Breast epithelium (tissue), 4 donors: ENCODE results near the gene CD14. TPM values are rescaled to one million over a fixed set of nuclear protein-coding genes. Genes with fewer than 3 reads are reported as not detected.
"Not testable (repeated sequence)": the region's sequence is repeated elsewhere in the genome, so short reads cannot be mapped to it uniquely, and the experiment has no call there.

ENCODE experiments used
- DNase-seq, 2 donors: peaks; one replicate each; pipeline ENCODE4 v3.0.0-alpha.2; 2019; ENCODE audit warnings: low spot score in 2 of 2
- H3K27ac ChIP-seq, 2 donors: fragments of 200-600 bp; sonication (generic) in 1 of 2; one replicate each; pipeline ENCODE4 v1.5.1; 2016 to 2019; ENCODE audit warnings: mild to moderate bottlenecking in 1 of 2
- H3K27me3 ChIP-seq, 2 donors: fragments of 200-600 bp; sonication (generic) in 1 of 2; one replicate each; pipeline versions ENCODE4 v1.5.1 to v1.6.0; 2017 to 2019; ENCODE audit warnings: control low read depth in 1 of 2, mild to moderate bottlenecking in 1 of 2
- H3K36me3 ChIP-seq: fragments of 200-600 bp; one replicate; pipeline ENCODE4 v1.5.1; 2019
- H3K4me1 ChIP-seq, 2 donors: fragments of 200-600 bp; sonication (generic); one replicate each; pipeline ENCODE4 v1.5.1; 2016 to 2019; ENCODE audit warnings: control low read depth in 1 of 2
- H3K4me3 ChIP-seq, 3 donors: fragments of 200-600 bp; sonication (generic); 1 replicate in 2 of 3; 2 replicates in 1 of 3; pipeline ENCODE4 v1.5.1; 2016 to 2019; ENCODE audit warnings: mild to moderate bottlenecking in 3 of 3, moderate library complexity in 2 of 3
- H3K9me3 ChIP-seq, 2 donors: fragments of 200-600 bp; sonication (generic) in 1 of 2; one replicate each; pipeline ENCODE4 v1.5.1; 2016 to 2019; ENCODE audit warnings: control low read depth in 1 of 2
- POLR2A ChIP-seq: fragments of 450-650 bp; IDR thresholded peaks from one replicate; pipeline ENCODE4 v1.6.1; 2016; ENCODE audit warnings: antibody characterized with exemption, mild to moderate bottlenecking, moderate library complexity
- POLR2AphosphoS5 ChIP-seq, 3 donors: sonication (generic); formaldehyde crosslinking; IDR thresholded peaks; one replicate each; pipeline ENCODE4 v1.6.1; 2017; ENCODE audit warnings: antibody characterized with exemption in 3 of 3
- intact Hi-C: fragments of 100-400 bp; cut with DNase I; formaldehyde crosslinking; loops from one replicate; pipeline ENCODE4 v1.15.1; 2023; ENCODE audit warnings: low total_unique reads
- total RNA-seq, 3 donors: library from RNA; depleted of rRNA; stranded (reverse); fragments of >200 nt; gene quantifications; one replicate each; pipeline ENCODE4 v1.1.0, GENCODE V29; 2016
- TF ChIP-seq, protein P1 (sequence below), 3 donors: fragments of 450-650 bp; IDR thresholded peaks; one replicate each; pipeline ENCODE4 v1.5.1; 2016 to 2017; ENCODE audit warnings: antibody characterized with exemption in 3 of 3, mild to moderate bottlenecking in 3 of 3, moderate library complexity in 3 of 3

Gene CD14
- total RNA-seq, 3 donors from 2014 or later, result 46.9 to 119 (median 65.7) TPM

DNA sequence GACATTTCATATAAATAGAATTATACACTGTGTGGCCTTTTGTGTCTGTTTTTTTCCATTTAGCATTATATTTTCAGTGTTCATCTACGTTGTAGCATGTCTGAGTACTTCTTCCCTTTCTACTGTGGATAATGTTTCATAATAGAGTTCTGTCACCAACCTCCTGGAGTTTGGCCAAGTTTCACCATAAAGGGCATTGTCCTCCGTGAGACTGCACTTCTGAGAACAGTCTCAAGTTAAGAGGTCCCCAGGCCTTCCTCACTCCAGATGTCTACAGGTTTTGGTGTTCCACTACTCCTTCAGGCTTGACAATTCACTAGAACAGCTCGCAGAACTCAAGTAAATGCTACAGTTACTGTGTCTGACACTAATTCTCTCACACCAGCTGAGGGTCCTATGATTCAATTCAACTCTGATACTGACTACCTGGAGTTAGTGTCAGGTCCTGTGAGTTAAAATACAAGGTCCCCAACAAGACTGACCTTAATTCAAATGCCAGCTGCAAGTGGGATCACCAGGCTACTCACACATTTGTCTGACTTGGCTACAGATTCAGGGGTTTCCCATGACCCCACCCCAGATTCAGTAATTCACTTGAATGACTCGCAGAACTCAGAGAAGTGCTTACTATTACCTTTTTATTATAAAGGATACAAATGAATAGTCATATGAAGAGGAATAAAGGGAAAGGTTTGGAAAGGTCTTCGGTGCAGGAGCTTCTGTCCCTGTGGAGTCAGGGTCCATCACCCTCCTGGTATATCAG lies 37.3 kb downstream of the CD14 start:
- H3K9me3 ChIP-seq, result no peaks in the 10 kb centered on the region
- no peaks in the 10 kb centered on the region for H3K36me3 ChIP-seq
- no peaks in the 10 kb centered on the region for H3K27me3 ChIP-seq
- no peak for TF ChIP-seq POLR2A
- TF ChIP-seq, protein P1, sequence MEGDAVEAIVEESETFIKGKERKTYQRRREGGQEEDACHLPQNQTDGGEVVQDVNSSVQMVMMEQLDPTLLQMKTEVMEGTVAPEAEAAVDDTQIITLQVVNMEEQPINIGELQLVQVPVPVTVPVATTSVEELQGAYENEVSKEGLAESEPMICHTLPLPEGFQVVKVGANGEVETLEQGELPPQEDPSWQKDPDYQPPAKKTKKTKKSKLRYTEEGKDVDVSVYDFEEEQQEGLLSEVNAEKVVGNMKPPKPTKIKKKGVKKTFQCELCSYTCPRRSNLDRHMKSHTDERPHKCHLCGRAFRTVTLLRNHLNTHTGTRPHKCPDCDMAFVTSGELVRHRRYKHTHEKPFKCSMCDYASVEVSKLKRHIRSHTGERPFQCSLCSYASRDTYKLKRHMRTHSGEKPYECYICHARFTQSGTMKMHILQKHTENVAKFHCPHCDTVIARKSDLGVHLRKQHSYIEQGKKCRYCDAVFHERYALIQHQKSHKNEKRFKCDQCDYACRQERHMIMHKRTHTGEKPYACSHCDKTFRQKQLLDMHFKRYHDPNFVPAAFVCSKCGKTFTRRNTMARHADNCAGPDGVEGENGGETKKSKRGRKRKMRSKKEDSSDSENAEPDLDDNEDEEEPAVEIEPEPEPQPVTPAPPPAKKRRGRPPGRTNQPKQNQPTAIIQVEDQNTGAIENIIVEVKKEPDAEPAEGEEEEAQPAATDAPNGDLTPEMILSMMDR (IDR thresholded peaks at IDR 0.05), result no peak
- no peak for TF ChIP-seq POLR2AphosphoS5 (IDR thresholded peaks at IDR 0.05)
- DNase-seq, result peak in 1 of 2 donors; percentile 54
- H3K27ac ChIP-seq, result peak overlapping the region; percentile 65 to 68
- no peaks in the 10 kb centered on the region for H3K4me1 ChIP-seq
- no peak overlapping the region for H3K4me3 ChIP-seq
- intact Hi-C loops, result no loop called here

DNA sequence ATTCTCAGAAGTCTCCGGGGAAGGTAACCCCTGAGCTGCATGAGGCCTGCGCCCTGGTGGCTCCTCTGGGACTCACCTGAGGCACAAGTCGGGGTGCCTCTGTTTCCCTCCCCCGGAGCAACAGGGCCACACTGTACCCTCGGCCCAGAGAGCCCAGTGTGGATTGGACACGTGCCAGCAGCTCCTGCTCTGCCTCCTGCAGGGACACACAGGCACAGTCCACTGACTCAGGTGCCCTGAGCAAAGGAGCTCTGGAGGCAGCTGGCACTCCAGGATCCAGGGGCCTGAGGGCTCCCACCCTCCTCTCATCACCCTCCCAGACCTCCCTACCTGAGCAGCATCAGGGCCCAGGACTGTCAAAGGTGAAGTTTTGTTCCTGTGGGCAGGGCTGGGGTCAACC lies 38.8 kb downstream of the CD14 start:
- Histone ChIP-seq H3K27ac (no peak overlapping the region), H3K4me3 (no peak overlapping the region), H3K36me3 (no peaks in the 10 kb centered on the region), H3K27me3 (no peaks in the 10 kb centered on the region), H3K9me3 (no peaks in the 10 kb centered on the region), H3K4me1 (peaks cover 0 to 7% of the 10 kb centered on the region in 2 donors)
- TF ChIP-seq POLR2A (no peak), POLR2AphosphoS5 (IDR thresholded peaks at IDR 0.05) (no peak)
- TF ChIP-seq, protein P1 (IDR thresholded peaks at IDR 0.05), result no peak
- DNase-seq, result no peak
- intact Hi-C loops, result no loop called here

DNA sequence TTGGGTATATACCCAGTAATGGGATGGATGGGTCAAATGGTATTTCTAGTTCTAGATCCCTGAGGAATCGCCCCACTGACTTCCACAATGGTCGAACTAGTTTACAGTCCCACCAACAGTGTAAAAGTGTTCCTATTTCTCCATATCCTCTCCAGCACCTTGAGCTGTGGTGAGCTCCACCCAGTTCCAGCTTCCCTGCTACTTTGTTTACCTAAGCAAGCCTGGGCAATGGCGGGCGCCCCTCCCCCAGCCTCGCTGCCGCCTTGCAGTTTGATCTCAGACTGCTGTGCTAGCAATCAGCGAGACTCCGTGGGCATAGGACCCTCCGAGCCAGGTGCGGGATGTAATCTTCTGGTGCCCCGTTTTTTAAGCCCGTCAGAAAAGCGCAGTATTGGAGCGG lies 39.9 kb downstream of the CD14 start:
- H3K36me3 ChIP-seq, H3K27ac ChIP-seq, intact Hi-C loops, H3K9me3 ChIP-seq, H3K27me3 ChIP-seq, DNase-seq: not testable (repeated sequence)
- peak overlapping the region in 1 of 3 donors; percentile 22 for H3K4me3 ChIP-seq
- H3K4me1 ChIP-seq, result peaks cover 0 to 15% of the 10 kb centered on the region in 2 donors

DNA sequence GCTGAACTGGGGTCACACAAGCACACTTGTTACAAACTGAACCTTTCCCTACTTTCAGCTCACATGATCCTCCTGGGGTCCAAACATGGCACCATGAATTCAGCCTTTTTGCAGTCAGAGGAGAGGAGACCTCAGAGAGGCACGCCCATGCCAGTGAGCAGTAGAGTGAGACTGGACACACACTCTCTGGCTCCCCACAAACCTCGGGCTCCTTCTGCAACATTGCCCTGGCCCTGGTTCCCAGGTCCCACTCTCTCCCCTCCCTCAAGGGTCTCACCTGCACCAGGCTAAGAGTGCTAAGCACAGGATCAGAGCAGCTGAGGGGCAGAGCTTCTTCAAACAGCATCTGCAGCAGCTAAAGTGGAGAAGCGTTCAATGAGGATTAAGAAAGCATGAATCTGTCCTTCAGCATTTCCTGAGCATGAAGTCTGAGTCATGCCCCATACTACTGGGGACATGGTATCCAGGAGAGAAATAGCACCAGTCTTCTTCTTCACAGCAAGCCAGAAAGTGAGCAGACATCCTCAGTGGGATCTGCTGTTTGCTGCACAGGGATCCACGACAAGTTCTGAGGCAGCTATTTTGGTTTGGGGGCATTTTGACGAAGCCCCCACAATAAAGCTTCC lies 41.1 kb downstream of the CD14 start:
- peaks cover 0 to 15% of the 10 kb centered on the region in 2 donors for H3K4me1 ChIP-seq
- TF ChIP-seq POLR2AphosphoS5 (IDR thresholded peaks at IDR 0.05), result no peak
- TF ChIP-seq, protein P1 (IDR thresholded peaks at IDR 0.05), result no peak
- no peak for TF ChIP-seq POLR2A

DNA sequence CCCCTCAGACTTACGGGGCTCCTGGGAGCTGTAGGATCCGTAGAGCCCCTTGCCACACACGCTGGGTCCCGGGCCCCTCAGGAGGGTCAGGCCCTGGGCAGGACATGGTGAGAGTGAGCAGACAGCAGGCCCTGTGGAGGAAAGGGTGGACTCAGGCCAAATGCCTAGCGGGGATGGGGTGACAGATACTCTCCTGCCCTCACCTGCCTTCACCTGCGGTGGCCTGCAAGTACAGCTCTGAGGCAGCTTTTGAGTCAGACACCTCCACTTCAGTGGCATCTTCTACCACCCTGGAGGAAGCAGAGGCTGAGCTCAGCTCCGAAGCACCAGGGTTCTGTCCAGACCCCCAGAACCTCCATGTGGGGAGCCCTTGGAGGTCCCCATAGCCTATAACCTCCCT lies 42.1 kb downstream of the CD14 start:
- TF ChIP-seq, protein P1 (IDR thresholded peaks at IDR 0.05), result no peak
- TF ChIP-seq POLR2A (no peak), POLR2AphosphoS5 (IDR thresholded peaks at IDR 0.05) (no peak)
- peaks cover 0 to 15% of the 10 kb centered on the region in 2 donors for H3K4me1 ChIP-seq
- H3K27ac ChIP-seq, result no peak overlapping the region
- intact Hi-C loops, result no loop called here
- no peak overlapping the region for H3K4me3 ChIP-seq
- H3K9me3 ChIP-seq, result no peaks in the 10 kb centered on the region
- no peaks in the 10 kb centered on the region for H3K36me3 ChIP-seq
- H3K27me3 ChIP-seq, result no peaks in the 10 kb centered on the region
- DNase-seq, result no peak

More for the DNA sequence above, 41.1 kb downstream of the CD14 start:
- H3K9me3 ChIP-seq, result no peaks in the 10 kb centered on the region
- intact Hi-C loops, result no loop called here
- H3K27me3 ChIP-seq, result no peaks in the 10 kb centered on the region
- H3K36me3 ChIP-seq, result no peaks in the 10 kb centered on the region
- no peak overlapping the region for H3K4me3 ChIP-seq
- DNase-seq, result no peak
- H3K27ac ChIP-seq, result no peak overlapping the region
